ENCODE data around the gene PCBP3.

DNA sequence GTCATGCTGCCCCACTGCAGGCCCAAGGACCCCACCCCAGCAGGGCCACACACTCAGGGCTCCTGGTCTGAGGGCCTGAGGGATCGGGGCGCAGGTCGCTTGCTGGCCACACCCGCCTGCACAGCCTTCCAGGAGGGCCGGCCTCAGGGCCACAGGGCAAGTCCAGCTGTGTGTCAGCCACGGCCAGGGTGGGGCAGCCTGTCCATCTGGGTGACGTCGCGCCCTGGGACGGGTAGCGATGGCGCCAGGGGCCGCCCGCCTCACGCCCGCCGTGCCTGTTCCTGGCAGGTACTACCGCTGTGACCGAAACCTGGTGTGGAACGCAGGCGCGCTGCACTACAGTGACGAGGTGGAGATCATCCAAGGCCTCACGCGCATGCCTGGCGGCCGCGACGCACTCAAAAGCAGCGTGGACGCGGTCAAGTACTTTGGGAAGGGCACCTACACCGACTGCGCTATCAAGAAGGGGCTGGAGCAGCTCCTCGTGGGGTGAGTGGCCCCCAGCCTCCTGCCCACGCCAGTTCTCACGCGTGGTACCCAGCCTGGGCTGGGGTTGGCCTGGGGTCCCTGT is 340.5 kb downstream of the PCBP3 start:
- TF ChIP-seq, protein P1, sequence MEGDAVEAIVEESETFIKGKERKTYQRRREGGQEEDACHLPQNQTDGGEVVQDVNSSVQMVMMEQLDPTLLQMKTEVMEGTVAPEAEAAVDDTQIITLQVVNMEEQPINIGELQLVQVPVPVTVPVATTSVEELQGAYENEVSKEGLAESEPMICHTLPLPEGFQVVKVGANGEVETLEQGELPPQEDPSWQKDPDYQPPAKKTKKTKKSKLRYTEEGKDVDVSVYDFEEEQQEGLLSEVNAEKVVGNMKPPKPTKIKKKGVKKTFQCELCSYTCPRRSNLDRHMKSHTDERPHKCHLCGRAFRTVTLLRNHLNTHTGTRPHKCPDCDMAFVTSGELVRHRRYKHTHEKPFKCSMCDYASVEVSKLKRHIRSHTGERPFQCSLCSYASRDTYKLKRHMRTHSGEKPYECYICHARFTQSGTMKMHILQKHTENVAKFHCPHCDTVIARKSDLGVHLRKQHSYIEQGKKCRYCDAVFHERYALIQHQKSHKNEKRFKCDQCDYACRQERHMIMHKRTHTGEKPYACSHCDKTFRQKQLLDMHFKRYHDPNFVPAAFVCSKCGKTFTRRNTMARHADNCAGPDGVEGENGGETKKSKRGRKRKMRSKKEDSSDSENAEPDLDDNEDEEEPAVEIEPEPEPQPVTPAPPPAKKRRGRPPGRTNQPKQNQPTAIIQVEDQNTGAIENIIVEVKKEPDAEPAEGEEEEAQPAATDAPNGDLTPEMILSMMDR (IDR thresholded peaks at IDR 0.05; ENCODE audit: borderline replicate concordance, extremely low read depth, low read length, poor library complexity, severe bottlenecking), result no peak
- no peak for TF ChIP-seq EZH2 (IDR thresholded peaks at IDR 0.05; ENCODE audit: borderline replicate concordance, low read depth, low read length, severe bottlenecking)
